ENCODE data around the gene MRPS18A.

- TF ChIP-seq POLR2A (IDR thresholded peaks at IDR 0.05; ENCODE audit: low read depth, low read length) = no peak
- TF ChIP-seq TAF1 (IDR thresholded peaks at IDR 0.05; ENCODE audit: low read depth, low read length) = no peak
- TF ChIP-seq POLR2AphosphoS5 (IDR thresholded peaks at IDR 0.05; ENCODE audit: low read depth, low read length) = no peak
- TF ChIP-seq SPI1 (IDR thresholded peaks at IDR 0.05; ENCODE audit: low read depth, low read length) = no peak
- TF ChIP-seq POU2F2 (IDR thresholded peaks at IDR 0.05; ENCODE audit: low read depth, low read length) = no peak
Observed at GRCh38 chr6:43625393-43625992, 62.1 kb downstream of the MRPS18A start.

Data from GM12891 (cell line).